Stimulated activated CD8-positive, alpha-beta memory T cell treated with anti-CD3 and anti-CD28 coated beads, Interleukin-4, amount 100 ng/mL, for 48 hours (primary cell): ENCODE results near the gene TMC5.

Experiments used
- DNase-seq: peaks from one replicate; pipeline ENCODE4 v3.0.0-alpha.2; 2020

TMC5 gene

GRCh38 chr16:19468300-19468699 lies 50.6 kb downstream of the TMC5 start:
- no peak for DNase-seq

- no peak for DNase-seq
Measured at GRCh38 chr16:19472482-19472881, 54.8 kb downstream of the TMC5 start.

- DNase-seq: no peak
Measured at GRCh38 chr16:19474617-19475016, 56.9 kb downstream of the TMC5 start.

- DNase-seq: no peak
Measured at GRCh38 chr16:19478505-19478904, 60.8 kb downstream of the TMC5 start.

GRCh38 chr16:19479302-19479721 lies 61.6 kb downstream of the TMC5 start:
- no peak for DNase-seq

- no peak for DNase-seq
Measured at GRCh38 chr16:19481296-19481695, 63.6 kb downstream of the TMC5 start.

GRCh38 chr16:19481769-19482168 lies 64.1 kb downstream of the TMC5 start:
- no peak for DNase-seq

- DNase-seq: no peak
Measured at GRCh38 chr16:19482291-19482690, 64.6 kb downstream of the TMC5 start.

- no peak for DNase-seq
Measured at GRCh38 chr16:19484096-19484495, 66.4 kb downstream of the TMC5 start.

- no peak for DNase-seq
Measured at GRCh38 chr16:19485611-19486010, 67.9 kb downstream of the TMC5 start.

- DNase-seq: no peak
Measured at GRCh38 chr16:19486051-19486450, 68.4 kb downstream of the TMC5 start.

GRCh38 chr16:19486750-19487325 lies 69.2 kb downstream of the TMC5 start:
- no peak for DNase-seq

GRCh38 chr16:19488213-19488640 lies 70.5 kb downstream of the TMC5 start:
- no peak for DNase-seq

GRCh38 chr16:19490619-19491018 lies 72.9 kb downstream of the TMC5 start:
- DNase-seq: no peak

- no peak for DNase-seq
Measured at GRCh38 chr16:19497176-19497575, 79.5 kb downstream of the TMC5 start.

GRCh38 chr16:19499006-19499405 lies 81.3 kb downstream of the TMC5 start:
- DNase-seq: no peak

- no peak for DNase-seq
Measured at GRCh38 chr16:19499481-19499880, 81.8 kb downstream of the TMC5 start.

GRCh38 chr16:19502395-19503131 lies 84.9 kb downstream of the TMC5 start:
- DNase-seq: peak; percentile 81

- DNase-seq: no peak
Measured at GRCh38 chr16:19503461-19504075, 85.9 kb downstream of the TMC5 start.

GRCh38 chr16:19505600-19506303 lies 88.1 kb downstream of the TMC5 start:
- no peak for DNase-seq

GRCh38 chr16:19506965-19507364 lies 89.3 kb downstream of the TMC5 start:
- no peak for DNase-seq

GRCh38 chr16:19507867-19508266 lies 90.2 kb downstream of the TMC5 start:
- no peak for DNase-seq

GRCh38 chr16:19512297-19512696 lies 94.6 kb downstream of the TMC5 start:
- no peak for DNase-seq
